ENCODE results near the gene BRF1. TPM values are rescaled to one million over a fixed set of nuclear protein-coding genes. Genes with fewer than 3 reads are reported as not detected.
A peak's percentile ranks its signal among the peaks of the same experiment; 100 is the strongest.
"Not testable (repeated sequence)": the region's sequence is repeated elsewhere in the genome, so short reads cannot be mapped to it uniquely, and the experiment has no call there.

BRF1 gene
- polyA plus RNA-seq, 4 donors = 18.4 to 28.0 (median 20.2) TPM

DNA sequence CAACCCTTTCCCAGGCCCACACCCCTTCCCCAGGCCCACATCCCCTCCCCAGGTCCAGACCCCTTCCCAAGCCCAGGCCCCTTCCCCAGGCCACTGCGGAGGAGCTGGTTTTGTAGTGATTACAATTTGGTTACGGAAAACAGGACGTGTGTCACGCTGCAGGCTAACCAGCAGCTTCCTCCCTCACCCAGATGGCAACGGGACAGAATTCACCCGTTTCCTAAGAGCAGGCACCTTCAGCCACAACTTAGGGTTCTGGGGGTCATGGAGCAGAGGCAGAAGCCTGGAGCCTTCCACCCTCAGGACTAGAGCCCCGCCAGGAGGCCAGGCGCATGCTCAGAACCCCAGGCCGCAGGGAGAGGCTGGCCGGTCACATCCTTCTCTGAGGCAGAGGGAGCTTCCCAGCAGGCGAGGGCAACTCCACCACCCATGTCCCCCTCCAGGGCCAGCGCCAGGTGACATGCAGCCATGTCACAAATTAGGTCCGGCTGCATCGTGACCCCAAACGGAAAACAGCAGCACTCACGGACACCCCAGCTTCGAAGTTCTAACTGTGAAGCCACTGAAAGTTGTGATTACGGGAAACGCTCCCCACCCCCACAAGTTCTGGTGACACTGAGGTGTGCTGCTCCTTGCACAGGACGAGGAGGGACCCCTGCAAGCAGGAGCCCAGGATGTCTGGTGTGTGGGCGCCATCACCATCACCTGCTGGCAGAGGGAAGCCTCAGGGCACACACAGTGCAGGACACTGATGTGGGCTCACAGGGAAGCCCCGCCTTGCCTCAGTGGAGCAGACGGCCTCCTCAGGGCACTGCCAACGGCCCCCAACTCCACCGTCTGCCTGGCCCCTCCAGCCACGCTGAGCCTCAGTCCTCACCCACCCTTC is 7.7 kb downstream of the BRF1 start:
- Histone ChIP-seq H3K9me3 (ENCODE audit: control insufficient read depth in 2 of 2, insufficient read depth in 1 of 2, low read depth in 1 of 2, low read length in 1 of 2) (no peaks in the 10 kb centered on the region), H3K27ac (ENCODE audit: low read depth in 1 of 3, low read length in 2 of 3) (peak overlapping the region in 1 of 3 donors; percentile 17), H3K4me3 (ENCODE audit: low read depth in 1 of 3, low read length in 3 of 3) (no peak overlapping the region), H3K36me3 (ENCODE audit: control insufficient read depth in 3 of 3, insufficient read depth in 2 of 3, low read depth in 1 of 3, low read length in 3 of 3) (peaks cover 0 to 8% (median 0%) of the 10 kb centered on the region in 3 donors), H3K4me1 (ENCODE audit: control insufficient read depth in 3 of 3, insufficient read depth in 2 of 3, low read depth in 1 of 3, low read length in 2 of 3) (peaks cover 0 to 4% (median 0%) of the 10 kb centered on the region in 3 donors), H3K27me3 (ENCODE audit: control insufficient read depth in 3 of 3, insufficient read depth in 3 of 3, low read length in 3 of 3) (no peaks in the 10 kb centered on the region)
- FAIRE-seq = no peak
- WGBS, 3 donors = 68 to 86% (median 69%) methylated on average over 26 of the region's 26 CpGs
- no peak for DNase-seq

DNA sequence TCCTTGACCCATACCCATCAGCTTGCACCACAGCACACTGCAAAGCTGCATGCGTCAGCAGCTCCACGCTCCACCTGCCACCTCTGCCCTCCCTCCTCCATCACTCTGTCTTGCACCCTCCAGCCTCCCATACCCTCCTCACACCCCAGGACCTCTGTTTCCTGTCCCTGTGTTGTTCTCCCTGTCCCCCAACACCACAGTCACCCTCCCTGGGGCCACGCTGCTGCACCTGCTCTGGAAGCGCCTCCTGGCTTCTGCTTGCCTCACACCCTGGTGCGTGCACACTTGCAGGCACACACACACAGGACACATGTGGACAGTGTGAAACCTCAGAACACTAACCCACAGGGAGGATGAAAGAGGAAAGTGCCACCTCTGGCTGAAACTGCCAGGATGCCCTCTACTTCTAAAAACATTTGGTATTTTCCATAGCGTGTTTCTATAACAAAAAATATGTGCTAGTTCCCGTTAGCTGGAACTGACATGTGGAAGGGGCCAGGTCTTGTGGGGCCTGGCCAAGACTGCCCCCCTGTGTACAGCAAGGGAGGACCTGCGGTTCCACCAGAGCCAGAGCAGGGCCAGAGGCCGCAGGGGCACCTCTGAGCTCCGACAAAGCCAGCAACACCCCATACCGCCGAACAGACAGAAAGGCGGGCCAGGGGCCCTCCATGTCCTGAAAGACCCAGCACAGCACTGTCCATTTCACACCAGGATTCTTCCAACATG is 10.0 kb downstream of the BRF1 start:
- no peak for DNase-seq
- no peak overlapping the region for H3K4me3 ChIP-seq (ENCODE audit: low read depth in 1 of 3, low read length in 3 of 3)
- WGBS, 3 donors = 76 to 81% (median 81%) methylated on average over 13 of the region's 13 CpGs
- no peaks in the 10 kb centered on the region for H3K27me3 ChIP-seq (ENCODE audit: control insufficient read depth in 3 of 3, insufficient read depth in 3 of 3, low read length in 3 of 3)
- FAIRE-seq = no peak
- H3K27ac ChIP-seq (ENCODE audit: low read depth in 1 of 3, low read length in 2 of 3) = no peak overlapping the region
- peaks cover 0 to 13% (median 0%) of the 10 kb centered on the region in 3 donors for H3K36me3 ChIP-seq (ENCODE audit: control insufficient read depth in 3 of 3, insufficient read depth in 2 of 3, low read depth in 1 of 3, low read length in 3 of 3)
- peaks cover 0 to 4% (median 0%) of the 10 kb centered on the region in 3 donors for H3K4me1 ChIP-seq (ENCODE audit: control insufficient read depth in 3 of 3, insufficient read depth in 2 of 3, low read depth in 1 of 3, low read length in 2 of 3)
- H3K9me3 ChIP-seq (ENCODE audit: control insufficient read depth in 2 of 2, insufficient read depth in 1 of 2, low read depth in 1 of 2, low read length in 1 of 2) = no peaks in the 10 kb centered on the region

DNA sequence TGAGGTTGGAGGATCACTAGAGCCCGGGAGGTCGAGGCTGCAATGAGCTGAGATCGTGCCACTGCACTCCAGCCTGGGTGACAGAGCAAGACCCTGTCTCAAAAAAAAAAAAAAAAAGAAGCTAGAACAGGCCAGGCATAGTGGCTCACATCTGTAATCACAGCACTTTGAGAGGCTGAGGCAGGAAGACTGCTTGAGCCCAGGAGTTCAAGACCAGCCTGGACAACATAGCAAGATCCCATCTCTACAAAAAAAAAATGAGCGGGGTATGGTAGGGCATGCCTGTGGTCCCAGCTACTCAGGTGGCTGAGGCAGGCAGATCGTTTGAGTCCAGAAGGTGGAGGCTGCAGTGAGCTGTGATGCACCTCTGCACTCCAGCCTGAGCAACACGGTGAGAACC is 11.9 kb downstream of the BRF1 start:
- H3K9me3 ChIP-seq (ENCODE audit: control insufficient read depth in 2 of 2, insufficient read depth in 1 of 2, low read depth in 1 of 2, low read length in 1 of 2); H3K4me1 ChIP-seq (ENCODE audit: control insufficient read depth in 3 of 3, insufficient read depth in 2 of 3, low read depth in 1 of 3, low read length in 2 of 3); H3K27me3 ChIP-seq (ENCODE audit: control insufficient read depth in 3 of 3, insufficient read depth in 3 of 3, low read length in 3 of 3); DNase-seq; FAIRE-seq; H3K4me3 ChIP-seq (ENCODE audit: low read depth in 1 of 3, low read length in 3 of 3); H3K27ac ChIP-seq (ENCODE audit: low read depth in 1 of 3, low read length in 2 of 3): not testable (repeated sequence)
- H3K36me3 ChIP-seq (ENCODE audit: control insufficient read depth in 3 of 3, insufficient read depth in 2 of 3, low read depth in 1 of 3, low read length in 3 of 3) = peaks cover 0 to 22% (median 2%) of the 10 kb centered on the region in 3 donors
- WGBS, 3 donors = 86 to 89% (median 87%) methylated on average over 6 of the region's 6 CpGs

DNA sequence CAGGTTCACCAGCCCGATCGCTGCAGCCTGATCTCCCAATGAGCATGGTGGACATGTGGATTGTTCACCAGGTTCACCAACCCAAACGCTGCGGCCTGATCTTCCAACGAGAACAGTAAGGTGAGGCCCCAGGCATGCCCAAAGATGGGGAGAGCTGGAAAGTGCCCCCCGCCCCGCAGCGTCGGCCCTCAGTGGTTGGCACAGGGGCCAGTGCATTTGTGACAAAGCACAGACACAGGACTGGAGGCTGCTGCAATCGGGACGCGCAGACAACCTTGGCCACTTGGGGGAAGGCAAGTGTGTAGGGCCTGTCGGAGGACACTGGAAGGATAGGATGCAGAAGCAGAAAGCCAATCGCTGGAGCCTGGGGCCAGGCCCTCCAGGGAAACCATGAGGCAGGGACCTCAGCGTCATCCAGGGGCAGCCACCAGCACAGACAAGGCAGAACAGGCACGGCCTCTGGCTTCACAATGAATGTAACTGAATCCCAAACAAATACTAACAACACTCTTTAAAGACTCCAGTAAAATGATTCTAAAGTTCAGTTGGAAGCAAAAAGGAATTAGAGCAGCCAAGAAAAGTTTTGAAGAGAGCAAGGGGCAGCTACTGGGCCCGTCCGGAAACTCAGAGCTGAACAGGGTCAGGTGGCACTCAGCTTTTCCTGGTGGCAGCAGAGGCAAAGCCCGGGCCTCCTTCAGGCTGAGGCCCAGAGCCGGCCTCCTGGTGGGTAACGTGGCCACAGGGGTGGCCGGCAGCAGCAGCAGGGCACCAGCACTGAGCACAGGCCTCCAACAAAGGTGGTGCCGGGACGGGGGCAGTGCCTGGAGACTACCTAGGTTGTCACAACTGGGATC is 13.3 kb downstream of the BRF1 start:
- Histone ChIP-seq H3K27me3 (ENCODE audit: control insufficient read depth in 3 of 3, insufficient read depth in 3 of 3, low read length in 3 of 3) (no peaks in the 10 kb centered on the region), H3K4me3 (ENCODE audit: low read depth in 1 of 3, low read length in 3 of 3) (no peak overlapping the region), H3K27ac (ENCODE audit: low read depth in 1 of 3, low read length in 2 of 3) (no peak overlapping the region), H3K4me1 (ENCODE audit: control insufficient read depth in 3 of 3, insufficient read depth in 2 of 3, low read depth in 1 of 3, low read length in 2 of 3) (peaks cover 0 to 4% (median 0%) of the 10 kb centered on the region in 3 donors), H3K36me3 (ENCODE audit: control insufficient read depth in 3 of 3, insufficient read depth in 2 of 3, low read depth in 1 of 3, low read length in 3 of 3) (peaks cover 0 to 24% (median 2%) of the 10 kb centered on the region in 3 donors), H3K9me3 (ENCODE audit: control insufficient read depth in 2 of 2, insufficient read depth in 1 of 2, low read depth in 1 of 2, low read length in 1 of 2) (no peaks in the 10 kb centered on the region)
- no peak for DNase-seq
- FAIRE-seq = no peak
- 66 to 87% (median 75%) methylated on average over 24 of the region's 24 CpGs for WGBS, 3 donors

DNA sequence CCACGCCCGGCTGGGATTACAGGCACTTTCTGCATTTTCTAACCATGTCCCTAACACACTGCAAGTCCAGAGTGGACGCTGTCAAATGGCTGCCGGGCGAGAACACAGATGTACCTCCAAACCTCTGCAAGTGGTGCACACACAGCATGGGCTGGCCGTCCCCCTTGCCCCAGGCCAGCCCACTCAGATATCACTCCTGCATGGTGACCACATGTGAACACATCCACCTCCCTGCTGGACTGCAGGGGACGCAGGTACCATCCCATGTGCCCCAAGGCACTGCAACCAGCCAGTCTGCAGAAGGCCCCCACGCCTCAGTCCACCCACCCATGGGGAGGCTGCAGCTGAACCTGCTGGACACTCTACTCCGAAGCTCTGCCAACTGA is 14.0 kb downstream of the BRF1 start:
- 91 to 96% (median 94%) methylated on average over 9 of the region's 9 CpGs for WGBS, 3 donors
- Histone ChIP-seq H3K27me3 (ENCODE audit: control insufficient read depth in 3 of 3, insufficient read depth in 3 of 3, low read length in 3 of 3) (no peaks in the 10 kb centered on the region), H3K36me3 (ENCODE audit: control insufficient read depth in 3 of 3, insufficient read depth in 2 of 3, low read depth in 1 of 3, low read length in 3 of 3) (peaks cover 0 to 29% (median 2%) of the 10 kb centered on the region in 3 donors), H3K27ac (ENCODE audit: low read depth in 1 of 3, low read length in 2 of 3) (no peak overlapping the region), H3K9me3 (ENCODE audit: control insufficient read depth in 2 of 2, insufficient read depth in 1 of 2, low read depth in 1 of 2, low read length in 1 of 2) (no peaks in the 10 kb centered on the region), H3K4me1 (ENCODE audit: control insufficient read depth in 3 of 3, insufficient read depth in 2 of 3, low read depth in 1 of 3, low read length in 2 of 3) (peaks cover 0 to 4% (median 0%) of the 10 kb centered on the region in 3 donors), H3K4me3 (ENCODE audit: low read depth in 1 of 3, low read length in 3 of 3) (no peak overlapping the region)
- no peak for DNase-seq
- FAIRE-seq = no peak

DNA sequence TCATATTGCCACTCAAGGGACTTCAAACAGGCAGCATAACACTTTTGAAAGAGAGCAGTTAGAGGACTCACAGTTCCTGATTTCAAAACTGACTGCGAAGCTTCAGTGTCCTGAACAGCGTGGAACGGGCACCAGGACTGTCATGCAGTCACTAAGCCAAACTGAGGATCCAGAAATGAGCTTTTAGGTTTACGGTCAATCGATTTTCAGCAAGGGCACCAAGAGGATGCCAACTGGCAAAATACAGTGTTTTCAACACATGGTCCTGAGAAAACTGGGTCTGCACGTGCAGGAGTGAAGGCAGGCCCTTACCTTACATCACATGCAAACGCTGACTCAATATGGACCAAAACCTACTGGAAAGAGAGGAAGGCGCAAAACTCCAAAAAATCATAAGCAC is 15.6 kb downstream of the BRF1 start:
- FAIRE-seq (no peak), DNase-seq (no peak)
- no peaks in the 10 kb centered on the region for H3K27me3 ChIP-seq (ENCODE audit: control insufficient read depth in 3 of 3, insufficient read depth in 3 of 3, low read length in 3 of 3)
- no peak overlapping the region for H3K4me3 ChIP-seq (ENCODE audit: low read depth in 1 of 3, low read length in 3 of 3)
- no peak overlapping the region for H3K27ac ChIP-seq (ENCODE audit: low read depth in 1 of 3, low read length in 2 of 3)
- 90 to 94% (median 94%) methylated on average over 8 of the region's 8 CpGs for WGBS, 3 donors
- H3K36me3 ChIP-seq (ENCODE audit: control insufficient read depth in 3 of 3, insufficient read depth in 2 of 3, low read depth in 1 of 3, low read length in 3 of 3) = peaks cover 0 to 38% (median 2%) of the 10 kb centered on the region in 3 donors
- H3K4me1 ChIP-seq (ENCODE audit: control insufficient read depth in 3 of 3, insufficient read depth in 2 of 3, low read depth in 1 of 3, low read length in 2 of 3) = no peaks in the 10 kb centered on the region
- no peaks in the 10 kb centered on the region for H3K9me3 ChIP-seq (ENCODE audit: control insufficient read depth in 2 of 2, insufficient read depth in 1 of 2, low read depth in 1 of 2, low read length in 1 of 2)

DNA sequence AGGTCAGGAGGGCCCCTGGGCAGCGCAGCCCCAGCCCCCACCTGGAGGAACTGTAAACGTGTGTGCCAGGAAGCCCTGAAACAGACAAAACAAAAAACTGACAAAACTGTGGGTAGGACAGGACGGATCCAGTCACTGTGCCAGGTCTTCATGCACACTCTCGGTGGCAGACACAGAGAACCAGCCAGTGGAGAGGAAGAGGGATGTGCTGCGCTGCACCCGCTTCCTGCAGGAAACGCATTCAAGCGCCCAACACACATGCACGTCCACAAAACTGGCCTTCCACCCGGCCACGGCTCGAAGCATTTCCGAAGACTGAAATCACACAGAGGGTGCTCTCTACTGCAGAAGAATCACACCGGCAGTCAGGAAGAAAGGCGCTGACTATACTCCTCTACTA is 16.9 kb downstream of the BRF1 start:
- Histone ChIP-seq H3K4me3 (ENCODE audit: low read depth in 1 of 3, low read length in 3 of 3) (no peak overlapping the region), H3K27ac (ENCODE audit: low read depth in 1 of 3, low read length in 2 of 3) (no peak overlapping the region), H3K27me3 (ENCODE audit: control insufficient read depth in 3 of 3, insufficient read depth in 3 of 3, low read length in 3 of 3) (no peaks in the 10 kb centered on the region), H3K9me3 (ENCODE audit: control insufficient read depth in 2 of 2, insufficient read depth in 1 of 2, low read depth in 1 of 2, low read length in 1 of 2) (no peaks in the 10 kb centered on the region), H3K36me3 (ENCODE audit: control insufficient read depth in 3 of 3, insufficient read depth in 2 of 3, low read depth in 1 of 3, low read length in 3 of 3) (peaks cover 0 to 44% (median 2%) of the 10 kb centered on the region in 3 donors), H3K4me1 (ENCODE audit: control insufficient read depth in 3 of 3, insufficient read depth in 2 of 3, low read depth in 1 of 3, low read length in 2 of 3) (no peaks in the 10 kb centered on the region)
- DNase-seq = no peak
- 67 to 86% (median 77%) methylated on average over 15 of the region's 15 CpGs for WGBS, 3 donors
- FAIRE-seq = no peak

DNA sequence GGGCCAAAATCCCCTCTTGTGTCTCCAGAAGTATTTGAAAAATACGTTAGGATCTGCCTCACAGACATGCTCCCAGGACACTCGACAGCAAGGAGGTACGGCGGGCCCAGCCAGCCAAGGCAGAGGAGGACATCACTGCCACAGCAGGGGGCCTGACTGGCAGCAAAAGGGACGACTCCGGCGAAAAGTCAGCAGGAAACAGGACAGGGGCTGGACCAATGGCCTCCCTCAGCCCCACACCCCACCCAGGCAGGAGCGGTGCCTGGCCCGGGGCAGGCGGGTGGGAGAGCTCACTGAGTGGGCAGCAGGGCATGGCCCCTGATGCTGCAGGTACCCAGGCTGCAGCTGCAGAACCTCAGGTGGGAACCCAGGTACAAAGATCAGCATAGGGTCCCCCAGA is 17.8 kb downstream of the BRF1 start:
- no peaks in the 10 kb centered on the region for H3K27me3 ChIP-seq (ENCODE audit: control insufficient read depth in 3 of 3, insufficient read depth in 3 of 3, low read length in 3 of 3)
- no peak overlapping the region for H3K27ac ChIP-seq (ENCODE audit: low read depth in 1 of 3, low read length in 2 of 3)
- H3K4me1 ChIP-seq (ENCODE audit: control insufficient read depth in 3 of 3, insufficient read depth in 2 of 3, low read depth in 1 of 3, low read length in 2 of 3) = no peaks in the 10 kb centered on the region
- H3K36me3 ChIP-seq (ENCODE audit: control insufficient read depth in 3 of 3, insufficient read depth in 2 of 3, low read depth in 1 of 3, low read length in 3 of 3) = peaks cover 0 to 44% (median 2%) of the 10 kb centered on the region in 3 donors
- FAIRE-seq (no peak), DNase-seq (no peak)
- no peaks in the 10 kb centered on the region for H3K9me3 ChIP-seq (ENCODE audit: control insufficient read depth in 2 of 2, insufficient read depth in 1 of 2, low read depth in 1 of 2, low read length in 1 of 2)
- no peak overlapping the region for H3K4me3 ChIP-seq (ENCODE audit: low read depth in 1 of 3, low read length in 3 of 3)
- WGBS, 3 donors = 84 to 97% (median 93%) methylated on average over 8 to 10 of the region's 10 CpGs

All from small intestine (tissue), 7 donors.